Ecto neural progenitor cell (in vitro differentiated cells): Measurements from ENCODE around the gene CTNND2.
A peak's percentile ranks its signal among the peaks of the same experiment; 100 is the strongest.

Experiments
- DNase-seq: peaks from one replicate; pipeline ENCODE4 v3.0.0-alpha.2; 2018; ENCODE audit warnings: low spot score

CTNND2 gene

GRCh38 chr5:11520241-11520930 is 383.9 kb downstream of the CTNND2 start:
- no peak for DNase-seq

GRCh38 chr5:11519236-11519635 is 385.0 kb downstream of the CTNND2 start:
- no peak for DNase-seq

GRCh38 chr5:11518676-11519075 is 385.6 kb downstream of the CTNND2 start:
- no peak for DNase-seq

GRCh38 chr5:11514705-11515432 is 389.4 kb downstream of the CTNND2 start:
- no peak for DNase-seq

GRCh38 chr5:11511878-11512277 is 392.4 kb downstream of the CTNND2 start:
- no peak for DNase-seq

GRCh38 chr5:11510889-11511288 is 393.4 kb downstream of the CTNND2 start:
- no peak for DNase-seq

GRCh38 chr5:11509793-11510192 is 394.5 kb downstream of the CTNND2 start:
- no peak for DNase-seq

- no peak for DNase-seq
These were observed 396.9 kb downstream of the CTNND2 start for GRCh38 chr5:11507156-11507910.

GRCh38 chr5:11504886-11505193 is 399.4 kb downstream of the CTNND2 start:
- DNase-seq = peak; percentile 56

- no peak for DNase-seq
These were observed 400.0 kb downstream of the CTNND2 start for GRCh38 chr5:11504065-11504885.

- DNase-seq = no peak
These were observed 401.5 kb downstream of the CTNND2 start for GRCh38 chr5:11502783-11503182.

GRCh38 chr5:11497651-11498050 is 406.6 kb downstream of the CTNND2 start:
- no peak for DNase-seq

GRCh38 chr5:11496137-11496719 is 408.0 kb downstream of the CTNND2 start:
- no peak for DNase-seq

GRCh38 chr5:11494340-11494739 is 409.9 kb downstream of the CTNND2 start:
- DNase-seq = no peak

GRCh38 chr5:11491404-11492075 is 412.7 kb downstream of the CTNND2 start:
- no peak for DNase-seq

- DNase-seq = no peak
These were observed 420.6 kb downstream of the CTNND2 start for GRCh38 chr5:11483630-11484029.

- no peak for DNase-seq
These were observed 422.2 kb downstream of the CTNND2 start for GRCh38 chr5:11482011-11482410.

GRCh38 chr5:11477786-11478185 is 426.5 kb downstream of the CTNND2 start:
- no peak for DNase-seq

GRCh38 chr5:11476866-11477265 is 427.4 kb downstream of the CTNND2 start:
- no peak for DNase-seq

GRCh38 chr5:11468334-11469039 is 435.8 kb downstream of the CTNND2 start:
- no peak for DNase-seq

GRCh38 chr5:11467588-11467987 is 436.7 kb downstream of the CTNND2 start:
- DNase-seq = no peak
